SK-N-SH (cell line): ENCODE measurements around the gene HSPB2. TPM values are rescaled to one million over a fixed set of nuclear protein-coding genes. Genes with fewer than 3 reads are reported as not detected.
A peak's percentile ranks its signal among the peaks of the same experiment; 100 is the strongest.

Experiments used
- CTCF ChIA-PET: fragments of 300-600, 350-600 bp; formaldehyde crosslinking; extraction: SDS; loops from one replicate; lab custom pipeline; 2021; lab: Yijun Ruan, JAX
- POLR2A ChIA-PET: fragments of 350-600 bp; sonication (Branson Sonifier 250); formaldehyde crosslinking; extraction: SDS; loops from one replicate; lab custom pipeline; 2020; ENCODE audit warnings: antibody characterized with exemption, inconsistent platforms; lab: Yijun Ruan, JAX
- DNase-seq: peaks from one replicate; pipeline ENCODE4 v3.0.0; 2012
- H2AFZ ChIP-seq: fragments of 200-600 bp; sonication (generic); 2 replicates; pipeline ENCODE4 v1.8.1; 2016; ENCODE audit warnings: antibody characterized with exemption, mild to moderate bottlenecking, low read depth
- H3F3A ChIP-seq: fragments of 200-600 bp; sonication (generic); replicated peaks from 2 replicates; pipeline ENCODE3; 2016; ENCODE audit warnings: antibody characterized with exemption, mild to moderate bottlenecking; ENCODE audit not compliant: insufficient read depth
- H3K27ac ChIP-seq, 2 experiments: fragments of 200-500 bp in 1 of 2; fragments of 200-600 bp in 1 of 2; sonication (Bioruptor generic) in 1 of 2; sonication (generic), shearing (Covaris generic) in 1 of 2; 2 replicates each; pipeline versions ENCODE4 v1.5.1 to v1.6.1; 2014 to 2016; ENCODE audit warnings: low read depth in 2 of 2, inconsistent platforms in 1 of 2, low read length in 1 of 2, mild to moderate bottlenecking in 1 of 2, mixed read lengths in 1 of 2
- H3K27me3 ChIP-seq: fragments of 200-600 bp; sonication (generic), shearing (Covaris generic); 2 replicates; pipeline ENCODE4 v1.6.1; 2016; ENCODE audit warnings: mixed run types; ENCODE audit not compliant: insufficient read depth
- H3K36me3 ChIP-seq, 2 experiments: fragments of 200-500 bp in 1 of 2; fragments of 200-600 bp in 1 of 2; sonication (Bioruptor generic) in 1 of 2; sonication (generic) in 1 of 2; replicated peaks in 1 of 2; 2 replicates each; pipeline versions ENCODE3 to v1.5.1; 2014 to 2016; ENCODE audit warnings: low read length in 1 of 2, mild to moderate bottlenecking in 1 of 2; ENCODE audit not compliant: insufficient read depth in 2 of 2, control insufficient read depth in 1 of 2
- H3K4me1 ChIP-seq, 2 experiments: fragments of 200-500 bp in 1 of 2; fragments of 200-600 bp in 1 of 2; sonication (Bioruptor generic) in 1 of 2; sonication (generic), shearing (Covaris generic) in 1 of 2; 2 replicates each; pipeline versions ENCODE4 v1.5.1 to v1.6.1; 2014 to 2016; ENCODE audit warnings: low read depth in 1 of 2, low read length in 1 of 2, mixed run types in 1 of 2; ENCODE audit not compliant: insufficient read depth in 2 of 2, control insufficient read depth in 1 of 2
- H3K4me2 ChIP-seq: fragments of 200-600 bp; sonication (generic), shearing (Covaris generic); 2 replicates; pipeline ENCODE4 v1.6.1; 2017; ENCODE audit warnings: mixed run types
- H3K4me3 ChIP-seq, 2 experiments: fragments of 200-500 bp in 1 of 2; fragments of 200-600 bp in 1 of 2; sonication (Bioruptor generic) in 1 of 2; sonication (generic), shearing (Covaris generic) in 1 of 2; 2 replicates each; pipeline versions ENCODE4 v1.5.1 to v1.8.1; 2014 to 2016; ENCODE audit warnings: low read depth in 2 of 2, inconsistent platforms in 1 of 2, low read length in 1 of 2, mild to moderate bottlenecking in 1 of 2, mixed read lengths in 1 of 2, moderate library complexity in 1 of 2
- H3K79me2 ChIP-seq: fragments of 200-600 bp; sonication (generic); 2 replicates; pipeline ENCODE4 v1.8.1; 2017; ENCODE audit warnings: mild to moderate bottlenecking; ENCODE audit not compliant: insufficient read depth
- H3K9ac ChIP-seq: fragments of 200-600 bp; sonication (generic); 2 replicates; pipeline ENCODE4 v1.6.1; 2017; ENCODE audit warnings: mixed run types
- H3K9me2 ChIP-seq: fragments of 200-600 bp; sonication (generic); 2 replicates; pipeline ENCODE4 v1.6.1; 2017; ENCODE audit warnings: mixed run types
- H3K9me3 ChIP-seq: fragments of 200-600 bp; sonication (generic); 2 replicates; pipeline ENCODE4 v1.6.1; 2017; ENCODE audit warnings: mixed run types, mild to moderate bottlenecking, moderate library complexity
- H4K20me1 ChIP-seq: fragments of 200-600 bp; sonication (generic); 2 replicates; pipeline ENCODE4 v1.6.1; 2017; ENCODE audit warnings: mild to moderate bottlenecking, mixed run types; ENCODE audit not compliant: insufficient read depth
- CHD2 ChIP-seq: fragments of 150-350 bp; IDR thresholded peaks from 2 replicates; pipeline ENCODE4 v1.6.1; 2018; ENCODE audit warnings: low read length; ENCODE audit not compliant: partially characterized antibody
- CTCF ChIP-seq: fragments of 200-600 bp; sonication (generic); IDR thresholded peaks from 2 replicates; pipeline ENCODE4 v1.6.1; 2017; ENCODE audit warnings: antibody characterized with exemption, mild to moderate bottlenecking, moderate library complexity
- ELF1 ChIP-seq: IDR thresholded peaks from 2 replicates; pipeline ENCODE4 v1.4.0; 2012
- FOSL2 ChIP-seq: IDR thresholded peaks from 2 replicates; pipeline ENCODE4 v1.4.0; 2012; ENCODE audit warnings: low read depth, mild to moderate bottlenecking, moderate library complexity, borderline replicate concordance
- FOXJ3 ChIP-seq: sonication (generic); formaldehyde crosslinking; IDR thresholded peaks from 2 replicates; pipeline ENCODE4 v1.5.1; 2020; ENCODE audit warnings: mild to moderate bottlenecking, missing genetic modification reagents
- GABPA ChIP-seq: IDR thresholded peaks from 2 replicates; pipeline ENCODE4 v1.4.0; 2012; ENCODE audit warnings: low read depth, mild to moderate bottlenecking
- GATA2 ChIP-seq: sonication (generic); formaldehyde crosslinking; IDR thresholded peaks from 2 replicates; pipeline ENCODE4 v1.5.0; 2020; ENCODE audit warnings: mild to moderate bottlenecking, missing genetic modification reagents
- MEF2A ChIP-seq: IDR thresholded peaks from 2 replicates; pipeline ENCODE4 v1.4.0; 2012; ENCODE audit warnings: low read depth, borderline replicate concordance
- POLR2AphosphoS5 ChIP-seq: IDR thresholded peaks from 2 replicates; pipeline ENCODE4 v1.6.1; 2012; ENCODE audit warnings: low read depth, low read length
- RAD21 ChIP-seq: IDR thresholded peaks from 2 replicates; pipeline ENCODE4 v1.6.1; 2012; ENCODE audit warnings: mild to moderate bottlenecking, low read length
- RCOR1 ChIP-seq: fragments of 150-350 bp; IDR thresholded peaks from 2 replicates; pipeline ENCODE4 v1.6.1; 2017; ENCODE audit warnings: antibody characterized with exemption, low read length
- REST ChIP-seq: IDR thresholded peaks from 2 replicates; pipeline ENCODE4 v1.6.1; 2012; ENCODE audit warnings: mild to moderate bottlenecking, low read depth, low read length, moderate library complexity
- RFX5 ChIP-seq: IDR thresholded peaks from 2 replicates; pipeline ENCODE4 v1.6.1; 2012; ENCODE audit warnings: mild to moderate bottlenecking, improper control_type of control experiment, low read length
- RXRA ChIP-seq: IDR thresholded peaks from 2 replicates; pipeline ENCODE4 v1.4.0; 2012; ENCODE audit warnings: low read depth, mild to moderate bottlenecking, borderline replicate concordance
- TEAD4 ChIP-seq: IDR thresholded peaks from 2 replicates; pipeline ENCODE4 v1.4.0; 2012; ENCODE audit warnings: mild to moderate bottlenecking, borderline replicate concordance; ENCODE audit not compliant: insufficient read depth
- USF1 ChIP-seq: IDR thresholded peaks from 2 replicates; pipeline ENCODE4 v1.4.0; 2012; ENCODE audit warnings: low read depth, borderline replicate concordance
- USF2 ChIP-seq: fragments of 150-350 bp; IDR thresholded peaks from 2 replicates; pipeline ENCODE4 v1.6.1; 2017; ENCODE audit warnings: antibody characterized with exemption, low read length, low read depth, borderline replicate concordance
- YY1 ChIP-seq: IDR thresholded peaks from 2 replicates; pipeline ENCODE4 v1.4.0; 2012; ENCODE audit warnings: low read depth, mild to moderate bottlenecking
- ZBTB33 ChIP-seq: IDR thresholded peaks from 2 replicates; pipeline ENCODE4 v1.4.0; 2012; ENCODE audit warnings: low read depth, borderline replicate concordance
- WGBS: methylation state at CpG from one replicate; pipeline ENCODE4 v1.1.6; 2017; ENCODE audit warnings: low lambda C conversion rate; 5-methylcytosine and 5-hydroxymethylcytosine counted together
- polyA plus RNA-seq, 3 experiments: library from polyadenylated mRNA; depleted of rRNA; stranded (reverse); fragments of >200 nt; gene quantifications; 2 replicates each; pipeline ENCODE4 v1.2.3, GENCODE V29; 2012

HSPB2 gene
- polyA plus RNA-seq, 1 of the 3 experiments (the other 2 are of a cell fraction) = not detected

- CTCF ChIA-PET = no interaction called here
- H3K4me2 ChIP-seq = no peak overlapping the region
- DNase-seq = no peak
- TF ChIP-seq RAD21 = no peak
- TF ChIP-seq RCOR1 = no peak
- TF ChIP-seq USF1 = no peak
- TF ChIP-seq, all 33 proteins: peak for 0
- Histone ChIP-seq H3F3A (peaks cover 13% of the 10 kb centered on the region), H3K9me3 (no peaks in the 10 kb centered on the region), H3K4me3 (no peak overlapping the region), H2AFZ (no peak overlapping the region), H3K4me1 (no peaks in the 10 kb centered on the region), H3K9ac (0 out of 2 replicates have a peak overlapping the region, but pooled peaks have one; percentile 25), H4K20me1 (no peaks in the 10 kb centered on the region), H3K36me3 (no peaks in the 10 kb centered on the region), H3K79me2 (no peaks in the 10 kb centered on the region), H3K27ac (peak overlapping the region in 1 of 2 experiments; percentile 68; a peak in 2 of 4 replicates), H3K27me3 (no peaks in the 10 kb centered on the region), H3K9me2 (no peaks in the 10 kb centered on the region)
- WGBS = 46% methylated on average over 2 of the region's 2 CpGs
- POLR2A ChIA-PET = no interaction called here
Measured at GRCh38 chr11:111905411-111905810, 7.1 kb upstream of the HSPB2 start.

- 76% methylated on average over 1 of the region's 1 CpG for WGBS
- ChIA-PET CTCF (interaction anchor here (1.0 kb wide), 1 partner anchor 17 kb away, joined by 3 read pairs; no protein-coding TSS in a partner anchor), POLR2A (no interaction called here)
- H3K4me3 ChIP-seq = no peak overlapping the region
- H3K36me3 ChIP-seq = no peaks in the 10 kb centered on the region
- no peaks in the 10 kb centered on the region for H3K9me3 ChIP-seq
- no peaks in the 10 kb centered on the region for H3K27me3 ChIP-seq
- H2AFZ ChIP-seq = peak overlapping the region; percentile 42; the same call in 1 of the 2 replicates
- no peak for DNase-seq
- no peaks in the 10 kb centered on the region for H4K20me1 ChIP-seq
- no peak overlapping the region for H3K9ac ChIP-seq
- peaks cover 13% of the 10 kb centered on the region for H3F3A ChIP-seq
- H3K4me2 ChIP-seq = no peak overlapping the region
- no peaks in the 10 kb centered on the region for H3K9me2 ChIP-seq
- H3K4me1 ChIP-seq = no peaks in the 10 kb centered on the region
- no peaks in the 10 kb centered on the region for H3K79me2 ChIP-seq
- H3K27ac ChIP-seq = no peak overlapping the region
- TF ChIP-seq ZBTB33 = no peak
- no peak for TF ChIP-seq FOSL2
- no peak for TF ChIP-seq RFX5
- TF ChIP-seq USF2 = no peak
- no peak for TF ChIP-seq CTCF
- no peak for TF ChIP-seq MEF2A
- no peak for TF ChIP-seq GABPA
- TF ChIP-seq TEAD4 = no peak
- TF ChIP-seq REST = no peak
- no peak for TF ChIP-seq POLR2AphosphoS5
- TF ChIP-seq CHD2 = no peak
- TF ChIP-seq RXRA = no peak
- no peak for TF ChIP-seq GATA2 (CRISPR knock-in tag)
- TF ChIP-seq ELF1 = no peak
- no peak for TF ChIP-seq FOXJ3 (CRISPR knock-in tag)
- TF ChIP-seq YY1 = no peak
- no peak for TF ChIP-seq RAD21
Measured at GRCh38 chr11:111906680-111907079, 5.9 kb upstream of the HSPB2 start.
